Stromal cell of bone marrow (primary cell): ENCODE data around the gene EPS8.
A peak's percentile ranks its signal among the peaks of the same experiment; 100 is the strongest.
"Not testable (repeated sequence)": the region's sequence is repeated elsewhere in the genome, so short reads cannot be mapped to it uniquely, and the experiment has no call there.

ENCODE experiments used
- DNase-seq: peaks from one replicate; pipeline ENCODE4 v3.0.0-alpha.2; 2012; ENCODE audit warnings: low read depth

EPS8 gene

GRCh38 chr12:15797818-15798217 lies 8.6 kb upstream of the EPS8 start:
- DNase-seq = no peak

GRCh38 chr12:15796493-15797141 lies 7.4 kb upstream of the EPS8 start:
- no peak for DNase-seq

- no peak for DNase-seq
Measured at GRCh38 chr12:15794836-15795235, 5.6 kb upstream of the EPS8 start.

GRCh38 chr12:15794196-15794595 lies 5.0 kb upstream of the EPS8 start:
- no peak for DNase-seq

GRCh38 chr12:15788233-15789219 lies 662 bp downstream of the EPS8 start:
- no peak for DNase-seq

DNA sequence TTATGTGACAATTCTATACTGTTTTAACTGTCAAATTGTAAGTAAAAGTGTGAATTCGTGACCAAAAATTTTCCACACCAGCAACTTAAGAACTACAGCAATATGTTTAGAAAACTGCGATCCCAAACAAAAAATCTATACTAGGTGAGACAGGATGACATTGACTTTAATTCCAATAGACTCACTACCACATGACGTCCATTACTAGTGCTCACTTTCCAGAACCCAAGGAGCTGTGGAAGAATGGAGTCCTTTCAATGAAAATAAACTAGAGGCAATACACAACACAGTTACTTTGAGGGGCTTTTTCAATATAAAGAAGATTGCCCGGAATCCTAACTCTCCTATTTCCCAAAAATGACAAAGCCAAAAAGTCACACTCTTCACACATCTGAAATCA lies 1.4 kb downstream of the EPS8 start:
- no peak for DNase-seq

DNA sequence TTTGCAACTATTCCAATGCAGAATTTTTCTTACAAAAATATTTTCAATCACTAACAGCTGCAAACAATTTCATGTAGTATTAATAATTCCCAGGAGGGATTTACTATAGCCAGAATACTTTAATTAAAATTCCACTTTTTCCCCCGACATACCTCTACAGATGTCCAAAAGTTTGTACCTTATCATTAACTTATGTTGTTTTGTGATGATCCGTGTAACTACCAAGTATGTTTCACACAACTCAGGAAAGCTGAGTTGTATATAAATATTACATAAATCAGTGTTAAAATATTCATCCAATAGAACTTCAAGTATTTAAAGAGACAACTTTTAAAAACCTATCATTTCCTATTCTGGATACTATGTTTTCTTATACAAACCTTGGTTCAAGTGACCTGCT lies 2.4 kb downstream of the EPS8 start:
- DNase-seq = no peak

- no peak for DNase-seq
Measured at GRCh38 chr12:15783288-15783687, 5.9 kb downstream of the EPS8 start.

GRCh38 chr12:15782667-15783066 lies 6.5 kb downstream of the EPS8 start:
- DNase-seq = no peak

DNA sequence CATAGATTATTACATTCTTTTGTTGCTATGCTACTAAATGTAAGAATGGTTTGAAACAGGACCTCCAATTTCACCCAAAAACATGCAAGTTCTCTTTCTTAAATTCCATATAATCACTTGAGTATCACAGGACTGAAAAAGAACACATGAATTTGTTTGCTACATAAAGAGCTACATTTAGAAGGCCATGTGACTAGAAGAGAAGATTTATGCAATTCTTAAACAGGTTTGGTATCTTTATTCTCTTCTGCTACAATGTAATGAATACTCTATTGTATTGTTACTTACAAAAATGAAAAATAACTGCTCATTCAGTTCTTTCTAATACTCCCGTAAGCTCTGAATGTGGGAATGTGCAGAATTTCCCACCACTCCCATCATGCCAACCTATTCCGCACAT lies 9.3 kb downstream of the EPS8 start:
- no peak for DNase-seq

DNA sequence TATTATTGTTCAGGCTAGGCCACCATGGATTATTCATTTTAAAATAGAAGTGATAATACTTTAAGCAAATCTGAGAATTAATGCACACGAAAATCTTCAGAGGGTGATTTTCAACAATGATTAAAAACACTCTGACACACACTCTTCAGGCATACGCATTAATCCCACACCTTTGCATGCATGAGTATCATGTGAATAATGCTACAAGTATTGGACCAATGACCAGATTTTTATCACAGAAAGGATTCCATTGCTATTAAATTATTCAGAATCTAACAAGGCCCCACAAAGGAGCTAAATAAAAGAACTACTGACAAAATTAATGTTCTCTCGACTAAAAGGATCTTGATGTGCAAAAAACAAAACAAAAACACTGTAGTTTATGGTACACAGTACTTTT lies 11.1 kb downstream of the EPS8 start:
- DNase-seq = no peak

GRCh38 chr12:15777355-15778012 lies 11.7 kb downstream of the EPS8 start:
- DNase-seq = no peak

GRCh38 chr12:15776532-15776931 lies 12.7 kb downstream of the EPS8 start:
- DNase-seq = no peak

DNA sequence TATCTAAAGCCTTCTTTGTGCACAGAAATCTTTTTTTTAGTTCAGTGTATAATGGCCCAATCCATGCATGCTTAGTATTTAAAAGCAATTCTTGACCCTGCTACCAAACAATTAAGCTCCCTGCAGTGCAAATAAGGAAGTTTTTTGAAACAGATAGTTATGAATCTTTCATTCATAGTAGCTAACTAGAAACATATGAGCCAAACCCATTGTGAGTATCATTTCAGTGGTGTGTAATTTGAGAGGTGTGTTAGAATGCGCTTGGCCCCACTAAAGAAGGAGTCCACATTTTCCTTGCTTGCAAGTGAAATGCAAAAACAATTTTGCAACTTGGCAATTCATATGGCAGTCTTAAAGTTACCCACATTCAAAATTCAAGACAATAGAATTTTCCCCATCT lies 14.4 kb downstream of the EPS8 start:
- DNase-seq = no peak

DNA sequence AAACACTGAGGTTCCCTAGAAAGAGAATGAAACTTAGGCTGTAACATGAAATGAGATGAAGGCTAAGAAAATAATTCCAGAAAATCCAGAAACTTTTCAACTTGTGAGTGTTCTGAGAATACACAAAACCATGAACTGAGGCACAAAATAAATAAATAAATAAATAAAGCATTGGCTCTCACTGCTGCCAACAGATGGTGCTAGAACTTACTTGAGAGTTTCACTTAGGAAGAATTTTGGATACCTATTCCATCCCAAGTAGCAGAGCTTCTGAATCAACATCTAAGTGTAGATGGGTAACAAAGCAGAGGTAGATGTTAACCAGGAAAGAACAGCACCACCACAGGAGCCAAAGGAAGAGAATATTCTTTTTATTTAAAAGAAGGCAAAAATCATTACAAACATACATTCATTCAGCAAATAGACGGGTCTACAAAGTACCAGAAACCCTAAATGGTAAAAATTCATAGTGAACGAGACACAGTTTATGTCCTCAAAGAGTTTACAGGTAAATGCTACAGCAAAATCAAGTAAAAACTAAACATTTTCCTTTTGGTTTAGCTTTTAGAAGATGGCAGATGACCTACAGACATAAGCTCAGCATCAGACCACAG lies 16.7 kb downstream of the EPS8 start:
- no peak for DNase-seq

GRCh38 chr12:15770581-15770980 lies 18.6 kb downstream of the EPS8 start:
- no peak for DNase-seq

DNA sequence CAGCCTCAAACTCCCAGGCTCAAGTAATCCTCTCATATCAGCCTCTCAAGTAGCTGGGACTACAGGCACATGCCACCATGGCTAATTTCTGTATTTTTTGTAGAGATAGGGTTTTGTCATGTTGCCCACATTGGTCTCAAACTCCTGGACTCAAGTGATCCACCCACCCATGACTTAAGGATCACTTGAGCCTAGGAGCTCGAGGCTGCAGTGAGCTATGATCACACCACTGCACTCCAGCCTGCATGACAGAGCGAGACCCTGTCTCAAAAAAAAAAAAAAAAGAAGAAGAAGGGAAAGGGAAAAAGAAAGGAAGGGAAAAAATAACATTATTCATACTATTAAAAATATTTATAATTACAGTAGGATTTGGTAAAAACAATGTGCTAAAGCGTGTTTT lies 19.2 kb downstream of the EPS8 start:
- DNase-seq = no peak

DNA sequence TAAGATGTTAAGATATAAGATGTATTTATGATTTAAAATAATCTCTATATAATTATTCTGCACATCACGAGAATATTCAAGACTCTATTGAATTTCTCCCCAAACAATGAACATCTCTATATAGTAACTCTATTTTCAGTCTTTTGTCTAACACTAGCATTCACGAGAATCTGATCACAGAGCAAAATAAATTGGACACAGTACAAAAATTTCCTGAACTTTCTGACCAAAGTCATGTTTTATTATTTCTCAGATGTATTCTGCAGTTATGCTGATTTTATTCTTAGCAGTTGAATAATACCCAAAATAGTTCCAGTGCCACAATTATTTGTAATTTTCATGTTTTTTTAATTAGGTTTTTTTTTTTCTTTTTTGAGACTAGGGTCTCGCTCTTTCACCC lies 19.6 kb downstream of the EPS8 start:
- no peak for DNase-seq

- DNase-seq = no peak
Measured at GRCh38 chr12:15767301-15767700, 21.9 kb downstream of the EPS8 start.

GRCh38 chr12:15763328-15763727 lies 25.9 kb downstream of the EPS8 start:
- DNase-seq = no peak

DNA sequence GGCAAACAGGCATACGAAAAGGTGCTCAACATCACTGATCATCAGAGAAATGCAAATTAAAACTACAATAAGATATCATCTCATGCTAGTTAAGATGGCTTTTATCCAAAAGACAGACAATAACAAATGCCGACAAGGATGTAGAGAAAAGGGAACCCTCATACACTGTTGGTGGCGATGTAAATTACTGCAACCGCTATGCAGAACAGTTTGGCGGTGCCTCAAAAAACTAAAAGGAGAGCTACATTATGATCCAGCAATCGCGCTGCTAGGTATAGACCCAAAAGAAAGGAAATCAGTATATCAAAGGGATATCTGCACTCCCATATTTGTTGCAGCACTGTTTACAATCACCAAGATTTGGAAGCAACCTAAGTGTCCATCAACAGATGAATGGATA lies 27.0 kb downstream of the EPS8 start:
- not testable (repeated sequence) for DNase-seq

- DNase-seq = peak; percentile 89
Measured at GRCh38 chr12:15757553-15758255, 31.5 kb downstream of the EPS8 start.
